ENCODE measurements around the gene RNASE7. TPM values are rescaled to one million over a fixed set of nuclear protein-coding genes. Genes with fewer than 3 reads are reported as not detected.

RNASE7 gene
- total RNA-seq, 1 experiment from 2014 or later, result not detected

- CTCF ChIA-PET, result interaction anchor here (1.2 to 5.4 kb wide), 2 partner anchors 23 to 29 kb away, joined by 3 to 148 read pairs; no protein-coding TSS in a partner anchor
- H3K36me3 ChIP-seq (ENCODE audit: control insufficient read depth in 1 of 2, insufficient read depth in 2 of 2, low read length in 2 of 2), result no peaks in the 10 kb centered on the region
Measured at GRCh38 chr14:21043974-21044618, 1.9 kb downstream of the RNASE7 start.

GRCh38 chr14:21047378-21047781 lies 5.2 kb downstream of the RNASE7 start:
- Histone ChIP-seq H3K4me3 (replicated peaks in 1 of 2; ENCODE audit: low read depth in 1 of 2, low read length in 2 of 2) (no peak overlapping the region), H2AFZ (ENCODE audit: low read depth, low read length, poor library complexity, severe bottlenecking) (no peak overlapping the region), H3K79me2 (ENCODE audit: insufficient read depth, low read length) (no peaks in the 10 kb centered on the region), H3K36me3 (ENCODE audit: control insufficient read depth in 1 of 2, insufficient read depth in 2 of 2, low read length in 2 of 2) (no peaks in the 10 kb centered on the region), H4K20me1 (ENCODE audit: insufficient read depth) (no peaks in the 10 kb centered on the region), H3K9me3 (ENCODE audit: control insufficient read depth in 1 of 2, insufficient read depth in 1 of 2, low read depth in 1 of 2, low read length in 2 of 2) (no peaks in the 10 kb centered on the region), H3K9ac (ENCODE audit: low read length) (no peak overlapping the region), H3K27ac (ENCODE audit: low read depth, low read length) (no peak overlapping the region), H3K4me1 (ENCODE audit: control insufficient read depth in 1 of 2, insufficient read depth in 2 of 2, low read length in 2 of 2) (no peaks in the 10 kb centered on the region), H3K9me2 (ENCODE audit: insufficient read depth) (no peaks in the 10 kb centered on the region), H3K4me2 (ENCODE audit: low read length) (no peak overlapping the region), H3K27me3 (ENCODE audit: insufficient read depth, low read length) (no peaks in the 10 kb centered on the region)
- DNase-seq (ENCODE audit: low read depth, low spot score) (no peak), ATAC-seq (no peak)
- ChIA-PET CTCF (interaction anchor here (0.8 to 3.0 kb wide), 6 partner anchors 8 to 190 kb away, joined by 3 to 8 read pairs (median 3); no protein-coding TSS in a partner anchor), RAD21 (ENCODE audit: low non-redundant PET in 1 of 2, low total read pairs in 2 of 2, uncharacterized antibody in 2 of 2, unreplicated experiment in 2 of 2) (no interaction called here), POLR2A (no interaction called here)
- TF ChIP-seq EZH2 (IDR thresholded peaks at IDR 0.05) (no peak), MAX (IDR thresholded peaks at IDR 0.05) (no peak), EZH2phosphoT487 (IDR thresholded peaks at IDR 0.05; ENCODE audit: borderline replicate concordance) (no peak), CBX3 (IDR thresholded peaks at IDR 0.05; ENCODE audit: low read depth) (no peak), CTCF (IDR thresholded peaks at IDR 0.05 in 2 of 3, conservative IDR thresholded peaks at IDR 0.05 in 1 of 3; ENCODE audit: borderline replicate concordance in 1 of 3, insufficient read depth in 1 of 3, low read depth in 2 of 3, low read length in 2 of 3) (no peak), ATF3 (IDR thresholded peaks at IDR 0.05) (no peak), POLR2AphosphoS5 (IDR thresholded peaks at IDR 0.05; ENCODE audit: low read depth, low read length) (no peak), TCF7L2 (IDR thresholded peaks at IDR 0.05; ENCODE audit: borderline replicate concordance, extremely low read depth, insufficient read depth, insufficient read length) (no peak), RAD21 (IDR thresholded peaks at IDR 0.05; ENCODE audit: low read depth) (no peak), ELF1 (IDR thresholded peaks at IDR 0.05; ENCODE audit: borderline replicate concordance, low read depth) (no peak), SRF (IDR thresholded peaks at IDR 0.05; ENCODE audit: low read depth) (no peak), CEBPB (IDR thresholded peaks at IDR 0.05; ENCODE audit: low read depth) (no peak), ZBTB33 (IDR thresholded peaks at IDR 0.05; ENCODE audit: extremely low read depth, insufficient replicate concordance, low read length) (no peak)
- intact Hi-C loops (cut with micrococcal nuclease), result no loop called here
- no TSS peak for BruUV-seq (replicated peaks)

More at GRCh38 chr14:21043974-21044618, 1.9 kb downstream of the RNASE7 start:
- H3K9ac ChIP-seq (ENCODE audit: low read length), result no peak overlapping the region
- POLR2A ChIA-PET, result no interaction called here
- H3K4me1 ChIP-seq (ENCODE audit: control insufficient read depth in 1 of 2, insufficient read depth in 2 of 2, low read length in 2 of 2), result no peaks in the 10 kb centered on the region
- BruUV-seq (replicated peaks), result no TSS peak
- H3K4me3 ChIP-seq (replicated peaks in 1 of 2; ENCODE audit: low read depth in 1 of 2, low read length in 2 of 2), result no peak overlapping the region
- H3K4me2 ChIP-seq (ENCODE audit: low read length), result no peak overlapping the region
- no peak overlapping the region for H3K27ac ChIP-seq (ENCODE audit: low read depth, low read length)
- DNase-seq (ENCODE audit: low read depth, low spot score) (no peak), ATAC-seq (no peak)
- H2AFZ ChIP-seq (ENCODE audit: low read depth, low read length, poor library complexity, severe bottlenecking), result no peak overlapping the region
- H4K20me1 ChIP-seq (ENCODE audit: insufficient read depth), result no peaks in the 10 kb centered on the region
- intact Hi-C loops (cut with micrococcal nuclease), result no loop called here
- RAD21 ChIA-PET (ENCODE audit: low non-redundant PET in 1 of 2, low total read pairs in 2 of 2, uncharacterized antibody in 2 of 2, unreplicated experiment in 2 of 2), result interaction anchor here (0.9 to 1.2 kb wide), 2 partner anchors 29 kb away, joined by 4 read pairs; no protein-coding TSS in a partner anchor
- no peaks in the 10 kb centered on the region for H3K27me3 ChIP-seq (ENCODE audit: insufficient read depth, low read length)
- TF ChIP-seq FOSL1 (IDR thresholded peaks at IDR 0.05; ENCODE audit: low read depth), result no peak
- no peak for TF ChIP-seq EGR1 (IDR thresholded peaks at IDR 0.05; ENCODE audit: low read depth)
- no peak for TF ChIP-seq ZFX (IDR thresholded peaks at IDR 0.05)
- TF ChIP-seq POLR2A (IDR thresholded peaks at IDR 0.05; ENCODE audit: borderline replicate concordance, extremely low read depth, insufficient read depth, insufficient read length), result no peak
- no peak for TF ChIP-seq JUND (IDR thresholded peaks at IDR 0.05)
- no peaks in the 10 kb centered on the region for H3K79me2 ChIP-seq (ENCODE audit: insufficient read depth, low read length)
- H3K9me3 ChIP-seq (ENCODE audit: control insufficient read depth in 1 of 2, insufficient read depth in 1 of 2, low read depth in 1 of 2, low read length in 2 of 2), result no peaks in the 10 kb centered on the region
- no peaks in the 10 kb centered on the region for H3K9me2 ChIP-seq (ENCODE audit: insufficient read depth)
